H1 (cell line): ENCODE results near the gene JAKMIP1. TPM values are rescaled to one million over a fixed set of nuclear protein-coding genes. Genes with fewer than 3 reads are reported as not detected.

ENCODE experiments used
- KDM1A ChIP-seq: fragments of 200-600, 300-600 bp; sonication (generic); IDR thresholded peaks from 2 replicates; pipeline ENCODE4 v1.7.1; 2016; ENCODE audit warnings: mild to moderate bottlenecking, low read length, borderline replicate concordance
- KDM5A ChIP-seq: fragments of 200-600 bp; IDR thresholded peaks from 2 replicates; pipeline ENCODE4 v1.7.1; 2012; ENCODE audit warnings: mild to moderate bottlenecking, low read length, inconsistent platforms, mixed read lengths
- TAF1 ChIP-seq: IDR thresholded peaks from 2 replicates; pipeline ENCODE4 v1.6.1; 2011; ENCODE audit warnings: mild to moderate bottlenecking, low read depth, low read length
- TBP ChIP-seq: IDR thresholded peaks from 2 replicates; pipeline ENCODE4 v1.6.1; 2011; ENCODE audit warnings: low read depth, low read length, improper control_type of control experiment
- polyA plus RNA-seq, 7 experiments: library from polyadenylated mRNA; depleted of rRNA in 3 of 7; stranded (reverse) in 5 of 7; unstranded in 2 of 7; fragments of >200 nt in 5 of 7; fragments of 200-250 nt in 2 of 7; gene quantifications; 1 replicate in 5 of 7; 2 replicates in 1 of 7; 4 replicates in 1 of 7; pipeline versions ENCODE4 v1.2.1 to v1.2.3, GENCODE V29; 2011 to 2013; ENCODE audit warnings: missing spikeins in 2 of 7, mixed read lengths in 2 of 7
- total RNA-seq: library from RNA; stranded (reverse); fragmentation: NEBNext Ultra II Directional; extraction: Animal tissue kit (Norgen Biotek cat#: 25700); gene quantifications from 2 replicates; pipeline ENCODE4 v1.2.1, GENCODE V29; 2021

JAKMIP1 gene
- total and polyA plus RNA-seq, 2 of the 8 experiments (the other 6 are each of a cell fraction or from before 2014, with no cell fraction given), result 2.5 to 4.4 TPM

DNA sequence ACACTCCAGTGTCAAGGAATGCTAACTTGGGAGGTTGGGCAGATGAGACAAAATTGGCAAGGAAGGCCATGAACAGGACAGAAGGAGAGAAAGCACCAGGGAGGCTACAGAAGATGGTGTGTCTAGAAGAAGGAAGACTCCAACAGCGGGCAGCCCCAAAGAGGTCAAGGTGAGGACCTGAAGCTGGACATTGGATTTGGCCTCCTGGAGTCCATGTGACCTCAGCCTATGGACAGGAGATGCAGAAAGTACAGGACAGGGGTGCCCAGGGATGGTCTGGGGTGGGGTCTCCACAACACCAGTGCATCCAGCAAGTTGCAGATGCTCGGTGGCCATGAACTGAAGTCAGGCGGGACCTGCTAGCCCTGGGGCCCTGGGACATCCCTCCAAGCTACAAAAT, 86.2 kb downstream of the JAKMIP1 start (continued):
- TF ChIP-seq TBP (no peak), KDM5A (no peak), TAF1 (no peak), KDM1A (no peak)
